HG03442 (cell line): ENCODE data around the gene KIAA1958.
"Not testable (repeated sequence)": the region's sequence is repeated elsewhere in the genome, so short reads cannot be mapped to it uniquely, and the experiment has no call there.

ENCODE experiments used
- ATAC-seq: cut with Tn5 transposase; IDR thresholded peaks from one replicate; pipeline ENCODE4 v1.9.1; 2021; ENCODE audit warnings: mild to moderate bottlenecking, moderate library complexity; ENCODE audit not compliant: unreplicated experiment

The KIAA1958 gene

DNA sequence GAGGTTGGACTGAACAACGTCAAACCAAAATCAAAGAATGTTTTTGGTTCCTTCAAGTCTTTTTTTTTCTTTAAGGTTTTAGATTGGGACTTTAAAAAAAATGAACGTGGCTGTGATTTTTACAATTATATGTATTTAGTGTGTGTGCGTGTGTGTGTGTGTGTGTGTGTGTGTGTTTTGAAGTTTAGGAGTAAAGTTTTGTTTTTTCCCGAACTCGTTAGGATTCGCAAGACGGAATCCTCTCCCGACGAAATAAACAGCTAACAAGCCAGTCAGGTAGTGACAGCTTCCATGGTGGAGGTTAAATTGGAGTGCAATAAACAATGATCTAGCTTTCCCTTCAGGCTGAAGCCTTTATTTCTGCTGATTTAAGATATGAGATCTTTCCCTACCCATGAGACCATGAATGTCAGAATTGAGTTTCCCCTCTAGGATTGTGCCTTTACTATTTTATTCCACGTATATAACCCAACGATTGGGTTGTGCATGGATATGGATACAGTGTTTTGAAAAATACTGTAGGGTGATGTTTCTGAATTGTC, 1.2 kb downstream of the KIAA1958 start:
- no peak for ATAC-seq

DNA sequence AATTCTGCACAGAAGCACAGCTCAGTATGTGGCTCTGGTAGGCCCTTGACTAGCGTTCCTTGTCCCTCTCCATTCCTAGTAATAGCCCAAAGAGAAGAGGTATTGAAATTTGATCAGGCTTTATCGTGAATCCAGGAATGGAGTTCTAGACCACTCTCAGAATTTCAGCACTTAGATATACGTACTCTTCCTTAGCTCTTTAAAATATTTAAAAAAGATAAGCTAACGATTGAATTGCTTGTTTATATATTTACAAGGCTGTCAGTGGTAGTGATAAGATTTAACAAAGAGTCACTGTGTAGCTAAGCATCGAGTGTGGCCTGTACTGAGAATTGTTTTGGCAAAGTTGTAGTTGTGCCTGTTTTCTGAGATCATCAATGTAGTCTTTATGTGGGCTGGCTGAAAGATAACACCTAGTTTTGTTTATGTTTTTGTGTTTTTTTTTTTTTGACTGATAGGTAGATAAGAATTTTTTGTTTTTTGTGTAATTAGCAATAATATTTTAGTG, 2.5 kb downstream of the KIAA1958 start:
- ATAC-seq, result no peak

DNA sequence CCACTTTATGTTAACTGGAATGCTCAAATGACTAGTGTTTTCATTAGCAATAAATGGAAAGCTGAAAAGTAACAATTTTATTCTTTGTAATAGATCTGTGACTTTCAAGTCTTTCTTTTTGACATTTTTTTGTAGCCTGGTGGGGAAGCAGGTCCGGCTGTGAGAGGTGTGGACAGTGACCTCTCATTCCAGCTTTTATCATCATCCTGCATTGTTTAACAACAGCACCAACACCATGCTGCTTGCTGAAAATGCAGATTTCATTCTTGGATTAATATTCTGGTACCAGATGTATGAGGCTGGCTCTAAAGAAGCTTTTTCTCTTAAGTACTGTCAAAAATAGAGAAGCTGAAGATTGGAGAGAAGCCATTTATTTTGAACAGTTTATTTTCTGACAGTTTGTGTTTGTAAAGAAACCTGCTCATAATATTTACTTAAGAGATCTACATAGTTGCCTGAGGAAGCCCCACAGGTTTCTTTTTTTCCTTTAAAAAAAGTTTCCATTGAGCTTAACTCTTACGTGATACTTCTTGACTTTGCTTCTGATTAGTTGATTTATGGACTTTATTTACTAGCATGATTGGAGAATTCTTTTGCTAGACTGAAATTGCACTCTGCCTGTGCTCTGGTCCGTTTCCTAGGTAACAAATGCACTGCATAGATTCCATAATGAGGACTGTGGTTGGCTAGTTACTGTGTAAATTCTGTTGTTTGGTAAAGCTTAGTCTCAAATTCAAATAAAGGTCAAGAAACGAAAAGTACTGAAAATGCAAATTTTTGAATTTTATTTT, 3.4 kb downstream of the KIAA1958 start:
- no peak for ATAC-seq

DNA sequence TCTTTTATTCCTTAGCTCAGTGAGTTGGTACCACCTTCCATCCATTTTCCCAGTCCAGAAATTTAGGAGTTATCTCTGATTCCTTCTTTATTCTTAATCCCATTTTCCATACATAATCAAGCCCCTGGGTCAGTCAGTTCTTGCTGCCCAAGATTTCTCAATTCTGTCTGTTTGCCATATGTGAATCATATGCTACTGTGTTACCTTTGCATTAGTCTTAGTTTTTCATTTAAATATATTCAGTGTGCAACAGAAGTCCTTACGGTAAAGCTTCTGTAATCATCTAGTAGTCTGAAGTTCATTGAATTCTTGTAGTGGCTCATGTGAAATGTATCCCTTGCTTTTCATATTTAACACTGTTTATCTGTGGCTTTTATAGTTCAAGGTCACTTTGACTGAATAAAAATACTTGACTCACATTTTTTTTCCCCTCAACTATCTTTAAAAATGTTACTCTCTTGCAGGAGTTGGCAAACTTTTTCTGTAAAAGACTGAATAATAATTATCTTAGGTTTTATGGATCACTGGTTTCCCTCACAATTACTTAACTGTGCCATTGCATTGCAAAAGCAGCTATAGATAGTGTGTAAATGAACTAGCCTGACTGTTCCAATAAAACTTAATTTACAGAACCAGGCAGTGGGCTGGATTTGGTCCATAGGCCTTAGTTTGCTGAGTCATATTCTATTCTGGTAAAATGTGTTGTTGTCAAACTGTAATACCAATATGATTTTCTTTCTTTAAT, 6.9 kb downstream of the KIAA1958 start:
- ATAC-seq, result no peak

GRCh38 chr9:112494153-112494552, 7.5 kb downstream of the KIAA1958 start:
- ATAC-seq, result no peak

DNA sequence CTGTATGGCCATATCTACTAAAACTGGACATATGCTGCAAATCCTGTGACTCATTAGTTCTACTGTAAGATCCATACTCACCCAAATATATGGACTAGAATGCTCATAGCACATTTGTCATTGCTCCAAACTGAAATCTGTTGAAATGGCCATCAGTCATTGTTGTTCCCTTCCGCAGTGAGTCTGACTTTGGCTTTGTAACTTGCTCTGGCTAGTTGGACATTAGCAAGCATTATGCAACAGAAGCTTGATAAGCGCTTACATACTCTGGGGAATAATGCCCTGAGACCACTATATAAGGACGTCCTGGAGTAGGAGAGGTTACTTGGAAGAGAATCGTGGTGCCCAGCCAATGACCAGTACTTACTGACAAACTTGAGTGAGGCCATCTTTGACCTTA, 9.0 kb downstream of the KIAA1958 start:
- ATAC-seq, result no peak

DNA sequence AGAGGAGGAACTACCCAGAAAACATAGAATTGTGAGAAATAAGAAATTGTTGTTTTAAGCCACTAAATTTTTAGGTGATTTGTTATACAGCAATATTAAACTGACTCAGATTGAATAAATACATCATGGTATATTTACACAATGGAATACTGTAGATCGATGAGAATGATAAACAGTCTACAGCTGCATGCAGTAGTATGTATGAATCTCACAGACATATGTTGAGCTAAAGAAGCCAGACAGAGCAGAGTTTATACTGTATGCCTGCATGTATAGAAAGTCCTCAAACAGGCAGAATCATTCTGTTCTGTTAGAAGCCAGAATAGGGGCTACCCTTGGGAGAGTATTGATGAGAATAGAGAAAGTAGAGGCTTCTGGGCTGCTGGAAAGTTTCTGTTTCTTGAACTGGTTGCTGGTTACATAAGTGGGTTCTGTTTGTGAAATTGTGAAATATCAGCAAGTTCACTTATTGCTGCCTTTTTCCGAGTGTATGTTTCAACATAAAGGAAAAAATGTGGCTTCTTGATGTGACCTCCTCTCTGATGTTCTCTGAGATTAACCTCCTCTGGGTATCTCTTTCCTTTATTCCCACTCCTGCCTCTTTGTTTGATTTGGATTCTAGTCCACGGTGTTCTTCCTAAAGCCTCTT, 9.6 kb downstream of the KIAA1958 start:
- ATAC-seq, result no peak

DNA sequence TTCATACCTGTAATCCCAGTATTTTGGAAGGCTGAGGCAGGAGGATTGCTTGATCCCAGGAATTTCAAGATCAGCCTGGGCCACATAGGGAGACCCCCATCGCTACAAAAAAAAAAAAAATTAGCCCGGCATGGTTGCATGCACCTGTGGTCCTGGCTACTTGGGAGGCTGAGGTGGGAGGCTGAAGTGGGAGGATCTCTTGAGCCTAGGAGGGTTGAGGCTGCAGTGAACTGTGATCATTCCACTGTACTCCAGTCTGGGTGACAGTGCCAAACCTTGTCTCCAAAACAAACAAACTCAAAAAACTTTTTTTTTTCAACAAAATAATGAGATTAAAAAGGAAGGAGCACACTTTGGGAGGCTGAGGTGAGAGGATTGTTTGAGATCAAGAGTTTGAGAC, 14.2 kb downstream of the KIAA1958 start:
- ATAC-seq, result no peak

- ATAC-seq, result no peak
These were observed 14.7 kb downstream of the KIAA1958 start for GRCh38 chr9:112501287-112501686.

DNA sequence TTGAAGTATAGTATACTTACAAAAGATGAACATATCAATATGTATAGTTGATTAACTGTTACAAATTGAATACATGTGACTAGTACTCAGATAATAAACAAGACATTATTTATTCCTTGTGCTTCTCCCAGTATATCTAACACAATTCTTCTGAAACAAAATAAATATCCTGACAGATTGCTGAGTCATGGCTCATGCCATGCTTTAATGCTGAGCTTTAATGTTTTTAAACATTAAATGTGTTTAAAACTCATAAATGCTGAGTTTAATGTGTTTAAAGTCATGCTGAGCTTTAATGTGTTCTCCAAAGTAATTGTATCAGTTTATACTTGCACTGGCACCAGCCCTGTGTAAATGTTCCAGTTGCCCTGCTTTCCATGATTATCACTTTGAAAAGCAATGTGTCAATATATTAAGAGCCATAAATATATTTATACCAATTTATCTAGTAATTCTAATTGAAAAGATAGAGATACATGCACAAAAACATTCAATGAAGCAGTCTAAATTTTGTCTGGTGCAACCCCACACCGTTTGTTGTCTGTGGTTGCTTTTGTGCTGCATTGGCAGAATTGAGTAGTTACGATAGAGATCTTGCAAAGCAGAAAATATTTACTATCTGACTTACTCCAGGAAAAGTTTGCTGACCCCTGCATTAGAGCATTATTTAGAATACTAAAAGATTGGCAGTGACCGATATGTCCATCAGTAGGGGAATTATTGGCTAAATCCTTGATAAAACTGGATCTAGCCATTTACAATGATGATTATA, 15.7 kb downstream of the KIAA1958 start:
- ATAC-seq, result no peak

GRCh38 chr9:112503170-112503569, 16.5 kb downstream of the KIAA1958 start:
- ATAC-seq, result no peak

DNA sequence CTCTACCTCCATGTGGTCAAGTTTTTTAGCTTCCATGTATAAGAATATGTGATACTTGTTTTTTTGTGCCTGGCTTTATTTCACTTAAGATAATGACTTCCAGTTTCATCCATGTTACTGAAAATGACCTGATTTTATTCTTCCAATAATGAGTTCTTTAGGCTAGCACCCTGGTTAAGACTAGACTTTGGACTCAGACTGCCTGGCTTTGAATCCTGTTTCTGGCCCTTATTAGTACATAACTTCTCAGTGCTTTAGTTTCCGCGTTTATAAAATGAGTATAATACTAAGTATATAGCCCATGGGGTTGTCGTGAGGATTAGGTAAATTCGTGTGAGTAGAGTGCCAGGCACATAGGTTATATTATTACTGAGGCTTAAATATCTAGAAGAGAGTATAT, 18.5 kb downstream of the KIAA1958 start:
- ATAC-seq, result no peak

GRCh38 chr9:112505607-112506006, 19.0 kb downstream of the KIAA1958 start:
- no peak for ATAC-seq

DNA sequence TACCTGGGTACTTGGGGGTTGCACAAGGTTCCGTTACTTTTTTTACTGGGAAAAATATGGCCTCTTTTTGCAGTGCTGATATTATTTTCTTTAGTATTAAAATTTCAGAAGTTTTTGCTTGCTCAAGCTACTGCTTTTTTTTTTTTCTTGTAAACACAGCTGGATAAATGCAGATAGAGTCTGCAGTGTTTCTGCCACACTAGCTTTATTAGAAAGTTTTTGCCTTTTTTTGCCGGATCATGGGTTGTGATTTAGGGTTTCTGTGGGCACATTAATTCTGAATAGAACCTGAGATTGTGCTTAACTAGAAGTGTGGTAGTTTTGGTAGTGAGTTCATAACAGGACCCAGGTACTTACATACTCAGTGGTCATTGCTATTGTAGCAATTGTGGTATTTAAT, 19.9 kb downstream of the KIAA1958 start:
- no peak for ATAC-seq

DNA sequence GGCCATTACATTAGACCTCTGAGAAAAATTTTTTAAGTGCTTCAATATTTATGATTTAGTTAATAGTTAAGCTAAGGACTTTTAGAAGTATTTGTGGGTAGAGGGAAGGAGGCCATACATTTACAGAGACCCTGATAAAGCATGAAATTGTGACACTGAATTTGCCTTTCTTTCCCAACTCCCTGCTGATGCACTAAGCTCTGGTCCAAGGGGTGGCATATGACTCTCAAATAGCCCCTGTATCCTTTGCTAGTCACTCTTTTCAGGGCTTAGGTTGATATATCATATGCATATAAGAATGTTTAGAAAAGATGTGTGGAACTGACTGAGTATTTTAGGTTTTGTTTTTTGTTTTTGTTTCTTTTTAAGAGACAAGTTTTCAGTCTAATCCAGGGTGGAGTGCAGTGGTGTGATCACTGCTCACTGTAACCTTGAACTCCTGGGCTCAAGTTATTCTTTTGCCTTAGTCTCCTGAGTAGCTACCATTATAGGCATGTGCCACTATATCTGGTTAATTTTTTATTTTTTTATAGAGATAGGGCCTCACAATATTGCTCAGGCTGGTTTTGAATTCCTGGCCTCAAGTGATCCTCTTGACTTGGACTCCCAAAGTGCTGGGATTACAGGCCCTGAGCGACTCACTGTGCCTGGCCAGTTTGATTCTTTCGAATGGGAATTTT, 20.5 kb downstream of the KIAA1958 start:
- ATAC-seq, result no peak

DNA sequence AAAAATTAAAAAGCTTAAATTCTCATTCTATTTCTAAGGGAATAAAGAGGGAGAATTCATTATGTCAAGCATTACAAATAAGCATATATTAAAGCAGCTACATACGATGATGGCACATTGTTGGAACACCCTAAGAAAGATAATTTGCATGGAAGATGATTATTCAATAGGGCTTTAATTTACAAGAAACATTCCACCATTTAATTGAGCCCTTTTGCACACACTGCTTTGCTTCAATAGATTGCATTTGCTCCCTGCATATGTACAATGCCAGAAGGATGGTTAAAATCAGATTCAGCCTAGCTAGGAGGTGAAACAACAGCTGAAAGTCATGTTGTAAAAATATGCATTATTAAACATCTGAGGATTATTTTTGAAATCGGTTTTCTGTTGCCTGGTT, 21.8 kb downstream of the KIAA1958 start:
- no peak for ATAC-seq

GRCh38 chr9:112512377-112512776, 25.8 kb downstream of the KIAA1958 start:
- not testable (repeated sequence) for ATAC-seq

- ATAC-seq, result no peak
These were observed 30.1 kb downstream of the KIAA1958 start for GRCh38 chr9:112516769-112517168.

DNA sequence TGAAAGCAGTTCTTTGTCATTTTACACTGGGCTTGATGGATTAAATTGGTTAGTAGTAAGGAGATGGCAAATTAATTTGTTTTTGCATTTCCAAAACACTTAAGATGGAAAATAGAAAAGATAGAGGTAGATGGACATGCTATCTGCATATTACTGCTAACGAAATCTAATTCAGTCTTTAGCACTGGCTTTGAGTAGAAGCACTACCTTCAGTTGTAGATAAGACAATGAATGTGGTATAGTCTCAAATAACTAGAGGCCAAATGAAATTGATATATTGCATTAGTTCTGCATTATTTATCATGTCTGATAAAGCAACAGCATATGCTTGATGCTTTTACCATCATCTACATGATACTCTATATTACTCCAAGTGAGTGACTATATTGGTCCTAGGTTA, 33.4 kb downstream of the KIAA1958 start:
- ATAC-seq, result no peak

- ATAC-seq, result no peak
These were observed 34.0 kb downstream of the KIAA1958 start for GRCh38 chr9:112520656-112521055.
